CD4-positive, alpha-beta T cell treated with Interferon gamma for 1 hour (primary cell): ENCODE data around the gene COMT.
"Not testable (repeated sequence)": the region's sequence is repeated elsewhere in the genome, so short reads cannot be mapped to it uniquely, and the experiment has no call there.

Experiments used
- DNase-seq: peaks from one replicate; pipeline ENCODE4 v3.0.0-alpha.2; 2020

COMT gene

GRCh38 chr22:19941365-19942082 is at the start of gene COMT, which contains the start of gene TXNRD2:
TSS of gene COMT (plus strand) at chr22:19941772. CDS start at chr22:19962527, 20,755 bp downstream.
TSS of gene TXNRD2 (minus strand) at chr22:19941818. CDS start at chr22:19941803, 15 bp downstream.
- peak; percentile 65 for DNase-seq

DNA sequence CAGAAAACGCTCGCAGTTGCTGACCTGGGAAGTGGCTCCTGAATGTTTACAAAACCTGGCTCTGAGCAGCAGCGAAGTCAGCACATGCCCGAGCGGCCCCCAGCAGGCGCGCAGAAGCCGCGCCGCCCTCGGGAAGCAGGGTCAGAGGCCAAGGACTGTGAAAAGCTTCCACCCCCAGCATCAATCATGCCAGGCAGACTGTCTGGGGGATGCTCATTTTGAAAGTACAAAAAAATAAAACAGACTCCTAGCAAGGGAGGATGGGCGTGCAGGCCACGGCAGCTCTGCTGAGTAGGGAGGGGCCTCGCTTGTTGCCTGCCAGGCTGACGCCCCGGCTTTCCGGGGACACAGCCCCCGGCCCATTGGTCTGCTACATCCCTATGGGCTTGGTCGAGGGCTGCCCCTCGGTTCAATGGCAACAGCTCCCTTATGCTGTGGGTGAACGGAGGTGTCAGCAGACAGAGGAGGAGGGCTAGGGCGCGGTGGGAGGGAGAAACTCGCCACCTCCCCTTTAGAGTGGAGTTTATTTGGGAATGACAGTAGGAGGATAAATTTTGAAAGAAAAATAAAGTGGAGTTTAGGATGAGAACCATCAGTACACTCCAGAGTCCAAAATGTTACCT is 49.2 kb upstream of the COMT start:
- DNase-seq, result peak; percentile 24

- DNase-seq, result no peak
These were observed 48.6 kb upstream of the COMT start for GRCh38 chr22:19892925-19893324.

DNA sequence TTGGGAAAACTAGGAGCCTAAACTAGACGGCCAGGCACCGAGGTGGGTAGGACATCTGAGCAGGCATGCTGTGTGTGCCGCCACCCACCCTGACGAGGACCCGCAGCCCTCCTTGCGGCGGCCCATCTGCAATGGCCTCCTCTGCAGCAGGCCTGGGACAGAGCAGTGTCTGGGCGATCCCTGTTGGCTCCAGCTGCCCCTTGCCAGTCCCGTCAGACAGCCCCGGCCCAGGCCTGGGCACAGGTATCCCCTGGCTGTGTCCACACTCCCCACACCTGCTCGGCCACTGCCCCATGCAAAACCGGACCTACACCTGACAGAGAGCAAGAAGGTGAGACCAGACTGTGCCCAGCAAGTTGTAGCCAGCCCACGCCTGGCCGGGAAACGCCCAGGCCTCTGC is 48.2 kb upstream of the COMT start:
- DNase-seq, result no peak

DNA sequence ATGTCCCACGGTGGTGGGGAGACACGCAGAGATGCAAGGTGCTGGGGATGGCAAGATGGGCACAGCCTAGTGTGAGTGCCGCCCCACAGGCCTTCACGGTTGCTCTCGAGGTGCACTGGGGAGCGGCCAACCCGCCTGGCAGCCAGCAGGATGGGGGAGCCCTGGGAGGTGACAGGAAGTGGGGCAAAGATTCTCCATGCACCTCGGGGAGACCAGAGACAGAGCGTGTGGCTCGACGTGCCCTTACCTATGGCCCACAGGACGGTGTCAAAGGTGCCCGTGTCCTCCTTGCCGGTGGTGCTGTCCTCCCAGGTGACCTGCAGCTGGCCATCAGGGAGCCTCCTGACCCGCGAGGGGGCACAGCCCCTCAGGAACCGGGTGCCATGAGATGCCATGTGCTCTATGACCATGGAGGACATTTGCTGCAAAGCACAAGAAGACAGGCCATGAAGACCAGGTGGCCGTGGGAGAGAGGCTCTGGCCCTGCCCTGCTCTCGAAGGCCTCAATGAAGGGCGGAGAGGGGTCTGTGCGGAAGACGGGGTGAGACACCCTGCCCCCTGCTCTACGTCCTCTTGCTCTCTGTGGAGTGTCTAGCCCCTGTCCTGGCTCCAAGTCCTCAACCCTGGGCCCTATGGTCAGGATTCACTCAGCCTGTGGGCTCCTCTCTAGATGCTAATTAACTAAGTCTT is 46.3 kb upstream of the COMT start:
- DNase-seq, result no peak

DNA sequence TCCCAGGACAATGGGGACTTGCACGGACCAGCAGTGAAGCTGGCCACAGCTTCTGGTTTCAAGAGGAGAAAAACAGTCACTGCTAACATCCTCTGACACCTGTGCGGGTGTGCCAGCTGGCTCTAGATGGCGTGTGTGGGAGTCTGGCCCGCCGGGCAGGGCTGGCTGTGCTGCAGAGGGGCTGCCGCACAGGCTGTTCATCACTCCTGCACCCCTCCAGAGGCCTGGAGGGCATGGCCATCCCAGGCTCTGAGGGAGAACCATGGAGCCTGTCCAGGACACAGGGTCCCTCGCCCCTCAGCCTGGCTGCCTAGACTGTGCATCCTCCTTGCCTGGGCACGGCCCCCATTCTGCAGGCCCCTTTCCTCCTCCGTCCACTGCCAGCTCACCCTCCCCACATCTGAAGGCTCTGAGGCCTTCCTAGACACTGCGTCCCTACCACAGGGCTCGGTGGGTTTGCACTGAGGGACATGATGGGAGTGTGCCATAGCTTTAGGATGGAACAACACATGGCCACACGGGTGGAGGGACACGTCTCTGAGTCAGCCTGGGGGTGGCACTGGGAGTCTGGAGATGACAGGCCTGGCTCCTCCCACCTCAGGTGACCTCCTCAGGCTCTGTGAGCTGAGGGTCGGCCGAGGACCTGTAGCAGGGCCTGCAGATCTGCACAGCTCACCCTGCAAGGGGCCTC is 44.8 kb upstream of the COMT start:
- DNase-seq, result no peak

DNA sequence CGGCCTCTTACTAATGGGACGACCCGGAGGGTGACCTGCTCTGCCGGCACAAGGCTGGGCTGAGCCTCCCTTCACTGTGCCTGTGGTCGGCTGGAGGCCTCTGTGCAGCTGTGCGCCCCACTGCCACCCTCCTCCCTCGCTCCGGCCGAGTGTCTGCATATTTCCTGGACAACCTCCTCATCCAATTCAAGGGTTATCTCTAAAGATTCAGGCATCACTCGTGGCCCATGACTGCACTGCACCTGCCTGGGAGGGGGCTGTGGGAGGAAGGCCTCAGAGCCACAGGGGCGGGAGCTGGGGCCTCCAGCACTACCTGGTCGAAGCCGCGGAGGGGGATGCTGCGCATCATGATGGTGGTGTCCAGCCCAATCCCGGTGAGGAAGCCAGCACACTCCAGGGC is 43.8 kb upstream of the COMT start:
- DNase-seq, result no peak

DNA sequence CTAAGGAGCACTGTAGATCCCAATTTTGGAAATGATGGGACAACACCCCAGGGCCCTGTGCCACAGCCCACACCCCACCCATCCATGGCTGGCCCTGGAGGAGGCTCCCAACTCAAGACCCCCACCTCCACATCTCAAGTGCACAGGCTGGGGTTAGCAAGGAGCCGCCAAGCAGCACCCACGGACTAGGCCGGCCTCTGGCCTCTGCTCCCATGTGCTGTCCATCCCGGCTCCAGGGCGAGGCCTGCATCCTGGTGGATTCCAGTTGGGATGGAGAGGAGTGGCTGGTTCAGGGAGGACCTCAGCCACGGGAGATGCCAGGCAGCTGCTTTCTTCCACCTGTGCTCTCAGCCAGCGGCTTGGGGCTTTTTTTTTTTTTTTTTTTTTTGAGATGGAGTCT is 43.4 kb upstream of the COMT start:
- no peak for DNase-seq

DNA sequence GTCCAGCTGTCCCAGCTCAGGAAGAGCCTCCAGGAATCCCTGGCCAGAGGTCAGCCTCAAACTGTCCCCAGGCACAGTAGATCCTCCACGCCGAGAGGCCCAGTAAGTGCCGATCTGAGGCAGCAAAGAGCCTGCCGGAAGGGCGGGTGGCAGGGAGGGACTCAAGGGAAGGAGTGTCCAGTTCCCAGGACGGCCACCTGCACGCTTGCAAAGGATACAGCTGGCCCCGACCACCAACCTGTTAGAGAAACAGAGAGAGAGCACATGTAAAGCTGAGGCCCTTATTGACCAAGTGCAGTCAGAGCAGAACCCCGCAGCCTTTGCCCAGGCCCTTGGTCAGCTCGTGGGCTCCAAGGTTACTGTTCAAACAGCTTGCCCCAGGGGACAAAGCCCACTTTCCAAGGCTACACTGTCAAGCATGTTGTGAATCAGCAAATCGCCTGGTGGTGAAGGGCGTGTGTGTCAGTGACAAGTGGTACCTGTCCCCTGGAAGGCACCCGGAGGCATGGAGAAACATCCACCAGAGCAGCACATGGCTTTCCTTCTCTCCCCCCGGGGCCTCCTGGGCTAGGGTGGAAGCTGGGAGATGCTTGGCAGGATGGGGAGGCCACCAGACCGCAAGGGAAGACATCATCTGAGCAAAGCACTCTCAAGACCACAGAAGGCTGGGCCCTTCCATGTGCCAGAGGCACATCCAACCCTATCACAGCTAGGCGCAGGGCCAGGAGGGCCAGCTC is 42.6 kb upstream of the COMT start:
- DNase-seq, result no peak

GRCh38 chr22:19900707-19901436 is 40.7 kb upstream of the COMT start:
- DNase-seq, result no peak

DNA sequence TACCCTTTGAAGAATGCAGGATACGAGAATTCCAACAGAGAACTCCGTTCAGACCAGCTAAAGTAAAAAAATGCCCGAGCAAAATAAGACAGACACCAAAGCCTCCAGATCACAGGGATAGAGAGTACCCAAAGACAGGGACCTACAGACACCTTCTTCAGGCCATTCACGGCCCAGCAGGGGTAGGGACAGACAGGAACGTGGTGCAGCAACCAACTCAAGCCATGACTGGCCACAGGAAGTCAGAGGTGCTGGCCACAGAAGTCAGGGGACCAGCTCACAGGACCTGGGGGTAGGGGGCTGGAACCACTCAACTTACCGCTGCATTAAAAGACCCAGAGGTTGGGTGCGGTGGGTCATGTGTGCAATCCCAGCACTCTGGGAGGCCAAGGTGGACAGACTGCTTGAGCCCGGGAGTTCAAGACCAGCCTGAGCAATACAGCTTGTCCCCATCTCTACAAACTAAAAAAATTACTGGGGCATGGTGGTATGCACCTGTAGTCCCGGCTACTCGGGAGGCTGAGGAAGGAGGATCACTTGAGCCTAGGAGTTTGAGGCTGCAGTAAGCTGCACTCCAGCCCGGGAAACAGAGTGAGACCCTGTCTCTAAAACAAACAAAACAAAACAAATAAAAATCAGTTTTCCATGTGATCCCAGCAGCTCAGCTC is 39.9 kb upstream of the COMT start:
- no peak for DNase-seq

DNA sequence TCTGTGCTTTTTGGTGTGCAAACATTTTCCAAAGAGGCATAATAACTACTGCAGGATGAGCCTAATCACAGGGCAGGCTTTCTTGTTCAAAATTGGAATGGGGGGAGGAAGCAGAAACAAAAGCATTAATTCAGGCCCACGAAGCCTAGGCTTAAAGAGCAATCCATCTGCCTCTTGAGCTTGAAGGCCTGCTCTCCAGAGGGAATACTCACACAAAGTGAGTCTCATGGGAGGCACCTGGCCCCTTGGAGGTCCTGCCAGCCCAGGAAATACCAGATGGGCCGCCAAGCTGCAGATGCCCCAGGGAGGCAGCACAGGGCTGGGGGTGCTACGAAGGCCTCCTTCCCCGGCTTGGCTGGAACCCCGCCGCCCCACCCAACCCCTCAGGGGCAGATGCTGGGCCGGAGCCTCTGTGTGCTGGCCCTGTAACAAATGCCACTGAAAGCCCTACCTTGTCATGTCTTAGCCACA is 39.3 kb upstream of the COMT start:
- no peak for DNase-seq

DNA sequence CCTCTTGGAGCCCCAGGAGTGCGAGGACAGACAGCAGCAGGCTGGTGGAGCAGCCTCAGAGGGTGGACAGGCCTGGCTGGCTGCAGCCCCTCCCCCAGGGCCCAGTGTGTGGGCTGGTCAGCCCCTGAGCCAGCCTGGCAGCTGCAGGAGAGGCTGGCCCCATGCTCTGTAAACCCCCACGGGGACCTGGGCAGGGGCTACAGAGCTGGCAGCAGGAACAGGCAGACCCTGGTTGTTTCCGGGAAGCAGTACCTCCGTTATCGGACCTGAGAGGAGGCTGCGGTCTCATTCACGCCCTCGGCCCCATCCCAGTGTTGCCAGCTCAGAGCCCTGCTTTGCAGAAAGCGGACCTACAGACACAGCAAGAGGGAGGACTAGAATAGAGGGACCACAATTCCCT is 38.5 kb upstream of the COMT start:
- DNase-seq, result no peak

- DNase-seq, result no peak
These were observed 38.1 kb upstream of the COMT start for GRCh38 chr22:19903513-19903912.

- no peak for DNase-seq
These were observed 37.3 kb upstream of the COMT start for GRCh38 chr22:19904174-19904856.

GRCh38 chr22:19904935-19905334 is 36.6 kb upstream of the COMT start:
- no peak for DNase-seq

GRCh38 chr22:19905347-19906276 is 36.0 kb upstream of the COMT start:
- no peak for DNase-seq

- DNase-seq, result not testable (repeated sequence)
These were observed 34.7 kb upstream of the COMT start for GRCh38 chr22:19906864-19907263.

GRCh38 chr22:19907902-19908301 is 33.7 kb upstream of the COMT start:
- not testable (repeated sequence) for DNase-seq
